Naive thymus-derived CD4-positive, alpha-beta T cell (primary cell): ENCODE results near the gene TNFSF12. TPM values are rescaled to one million over a fixed set of nuclear protein-coding genes. Genes with fewer than 3 reads are reported as not detected.
A peak's percentile ranks its signal among the peaks of the same experiment; 100 is the strongest.

Experiments used
- ATAC-seq: fragments of 150-1000 bp; cut with Tn5 transposase; 2 replicates; pipeline ENCODE4 v1.10.0; 2021; ENCODE audit warnings: mild to moderate bottlenecking, moderate library complexity
- CTCF ChIA-PET: fragments of 350-600 bp; sonication (Branson Sonifier 250); formaldehyde crosslinking; loops from one replicate; lab custom pipeline; 2021; ENCODE audit warnings: antibody characterized with exemption; lab: Charles Lee
- POLR2A ChIA-PET: fragments of 350-600 bp; sonication (Branson Sonifier 250); formaldehyde crosslinking; loops from one replicate; lab custom pipeline; 2021; ENCODE audit warnings: antibody characterized with exemption, inconsistent platforms; lab: Charles Lee
- DNase-seq, 9 donors: peaks; one replicate each; pipeline versions ENCODE4 v3.0.0 to v3.0.0-alpha.2; 2020 to 2022; ENCODE audit warnings: mixed read lengths in 1 of 9
- H3K27ac ChIP-seq: one replicate; pipeline ENCODE4 v1.7.0; 2013; ENCODE audit warnings: mild to moderate bottlenecking, low read depth, low read length, moderate library complexity
- H3K27me3 ChIP-seq, 2 donors: one replicate each; pipeline ENCODE4 v1.7.0; 2013; ENCODE audit warnings: low read length in 2 of 2, mild to moderate bottlenecking in 2 of 2, moderate library complexity in 2 of 2; ENCODE audit not compliant: control insufficient read depth in 2 of 2, insufficient read depth in 2 of 2
- H3K36me3 ChIP-seq, 3 experiments: 1 replicate in 2 of 3; 2 replicates in 1 of 3; pipeline ENCODE4 v1.7.0; 2013; ENCODE audit warnings: low read length in 3 of 3, mild to moderate bottlenecking in 3 of 3, moderate library complexity in 1 of 3; ENCODE audit not compliant: insufficient read depth in 3 of 3, control insufficient read depth in 2 of 3
- H3K4me1 ChIP-seq, 2 donors: one replicate each; pipeline ENCODE4 v1.7.0; 2013; ENCODE audit warnings: low read length in 2 of 2, mild to moderate bottlenecking in 2 of 2, moderate library complexity in 1 of 2; ENCODE audit not compliant: control insufficient read depth in 2 of 2, insufficient read depth in 2 of 2
- H3K4me3 ChIP-seq: 2 replicates; pipeline ENCODE4 v1.7.0; 2013; ENCODE audit warnings: mild to moderate bottlenecking, low read length
- H3K9me3 ChIP-seq, 3 experiments: 1 replicate in 2 of 3; 2 replicates in 1 of 3; pipeline ENCODE4 v1.7.0; 2013; ENCODE audit warnings: low read length in 3 of 3; ENCODE audit not compliant: control insufficient read depth in 2 of 3
- H3K27ac Mint-ChIP-seq, 9 donors: one replicate each; pipeline ENCODE4 v1.8.0; 2020 to 2022; ENCODE audit warnings: mixed read lengths in 9 of 9, mild to moderate bottlenecking in 8 of 9, moderate library complexity in 5 of 9, inconsistent platforms in 2 of 9
- H3K27me3 Mint-ChIP-seq, 5 donors: one replicate each; pipeline ENCODE4 v1.8.0; 2021 to 2022; ENCODE audit warnings: mixed read lengths in 5 of 5, mild to moderate bottlenecking in 1 of 5
- H3K36me3 Mint-ChIP-seq, 5 donors: one replicate each; pipeline ENCODE4 v1.8.0; 2020 to 2022; ENCODE audit warnings: mixed read lengths in 5 of 5, mild to moderate bottlenecking in 3 of 5, inconsistent platforms in 1 of 5
- H3K4me1 Mint-ChIP-seq, 7 donors: one replicate each; pipeline ENCODE4 v1.8.0; 2020 to 2022; ENCODE audit warnings: mixed read lengths in 7 of 7, mild to moderate bottlenecking in 3 of 7, inconsistent platforms in 1 of 7
- H3K4me3 Mint-ChIP-seq, 10 donors: one replicate each; pipeline ENCODE4 v1.8.0; 2020 to 2022; ENCODE audit warnings: mild to moderate bottlenecking in 10 of 10, mixed read lengths in 10 of 10, moderate library complexity in 6 of 10, inconsistent platforms in 2 of 10
- H3K9me3 Mint-ChIP-seq, 11 donors: one replicate each; pipeline ENCODE4 v1.8.0; 2020 to 2022; ENCODE audit warnings: mixed read lengths in 11 of 11, mild to moderate bottlenecking in 4 of 11, inconsistent platforms in 1 of 11, moderate library complexity in 1 of 11
- intact Hi-C, 2 donors: fragments of 100-400 bp; cut with micrococcal nuclease; formaldehyde crosslinking; loops; one replicate each; pipeline ENCODE4 v1.15.1; 2023
- polyA plus RNA-seq, 2 donors: library from polyadenylated mRNA; unstranded; fragments of 300-500 nt; fragmentation: Illumina TruSeq; gene quantifications; one replicate each; pipeline ENCODE4 v1.2.3, GENCODE V29; 2021
- total RNA-seq, 6 experiments: library from RNA in 5 of 6; stranded (reverse) in 5 of 6; gene quantifications; 1 replicate in 5 of 6; 2 replicates in 1 of 6; pipeline ENCODE4 v1.2.3 and lab custom pipeline; 2021 to 2026

Gene TNFSF12
- total and polyA plus RNA-seq, 7 experiments from 2014 or later, result 25.4 to 82.4 (median 36.1) TPM

- Histone ChIP-seq H3K27me3 (no peaks in the 10 kb centered on the region), H3K27ac (no peak overlapping the region), H3K36me3 (peaks cover 21 to 34% (median 25%) of the 10 kb centered on the region in 3 experiments), H3K4me3 (no peak overlapping the region), H3K4me1 (peaks cover 34 to 35% of the 10 kb centered on the region in 2 donors), H3K9me3 (no peaks in the 10 kb centered on the region)
- no peak for ATAC-seq
- Mint-ChIP-seq H3K4me3 (peak overlapping the region in 5 of 10 donors; percentile 28 to 51 (median 43)), H3K27me3 (no peaks in the 10 kb centered on the region), H3K4me1 (peaks cover 40 to 84% (median 72%) of the 10 kb centered on the region in 7 donors), H3K36me3 (peaks cover 0 to 39% (median 20%) of the 10 kb centered on the region in 5 donors), H3K9me3 (peaks cover 0 to 8% (median 0%) of the 10 kb centered on the region in 11 donors), H3K27ac (peak overlapping the region; percentile 48 to 90 (median 82))
- POLR2A ChIA-PET, result interaction anchor here (1.1 to 6.8 kb wide), 6 partner anchors 8 to 106 kb away, joined by 4 to 108 read pairs (median 12); partner anchors contain the start of genes FXR2, SOX15, TP53 and WRAP53
- CTCF ChIA-PET, result interaction anchor here (1.7 kb wide), 2 partner anchors 8 to 20 kb away, joined by 6 to 8 read pairs; partner anchors contain the start of gene SOX15
- peak in 1 of 9 donors; percentile 21 for DNase-seq
- intact Hi-C loops, result no loop called here
These were observed 32.0 kb downstream of the TNFSF12 start for GRCh38 chr17:7580604-7581575.

DNA sequence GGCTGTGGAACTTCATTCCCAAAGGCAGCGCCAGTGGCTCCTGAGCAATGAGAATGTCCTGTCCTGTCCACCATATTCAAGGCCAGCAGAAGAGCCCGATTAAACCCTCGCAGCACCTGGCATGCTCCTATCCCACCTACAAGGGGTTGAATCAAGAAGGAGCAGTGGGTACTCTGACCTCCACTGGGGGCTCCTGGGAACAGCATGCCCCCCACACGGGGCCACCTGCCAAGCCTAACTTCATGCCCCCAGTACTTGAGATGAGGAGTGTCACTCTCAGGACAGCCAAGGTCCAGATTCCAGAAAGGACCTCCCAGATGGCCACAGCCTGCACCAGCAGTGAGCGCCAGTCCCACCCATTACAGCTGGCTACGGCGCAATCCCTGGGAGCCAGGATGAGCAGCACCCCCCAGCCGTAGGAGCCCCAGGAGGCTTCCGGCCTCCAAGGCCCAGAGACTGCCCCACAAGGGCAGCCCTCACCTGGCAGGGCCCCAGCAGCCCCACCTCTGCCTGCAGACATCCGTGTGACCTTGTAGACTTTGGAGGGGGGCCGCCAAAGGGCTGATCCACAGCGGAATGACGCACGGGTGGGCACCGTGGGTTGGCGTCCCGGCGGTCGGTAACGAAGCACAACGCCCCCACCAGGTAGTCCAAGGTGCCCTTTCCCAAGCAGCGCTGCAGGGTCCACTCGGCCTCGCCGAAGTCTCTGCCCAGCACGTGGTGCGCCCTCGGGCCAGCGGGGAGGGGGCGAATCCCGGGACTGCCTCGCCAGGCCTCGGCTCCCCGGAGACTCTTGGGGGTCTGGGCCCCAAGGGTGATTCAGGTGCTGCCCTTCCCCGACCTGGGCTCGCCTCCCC lies 33.8 kb downstream of the TNFSF12 start:
- DNase-seq, result peak in 1 of 9 donors; percentile 24
- Histone ChIP-seq H3K27me3 (no peaks in the 10 kb centered on the region), H3K4me3 (peak overlapping the region; percentile 100), H3K27ac (peak overlapping the region; percentile 95), H3K9me3 (no peaks in the 10 kb centered on the region), H3K36me3 (peaks cover 7 to 29% (median 7%) of the 10 kb centered on the region in 3 experiments), H3K4me1 (peaks cover 28 to 35% of the 10 kb centered on the region in 2 donors)
- Mint-ChIP-seq H3K27me3 (no peaks in the 10 kb centered on the region), H3K27ac (peak overlapping the region; percentile 75 to 100 (median 98)), H3K9me3 (peaks cover 0 to 7% (median 0%) of the 10 kb centered on the region in 11 donors), H3K4me3 (peak overlapping the region; percentile 48 to 100 (median 81)), H3K4me1 (peaks cover 33 to 68% (median 62%) of the 10 kb centered on the region in 7 donors), H3K36me3 (peaks cover 2 to 25% (median 10%) of the 10 kb centered on the region in 5 donors)
- no peak for ATAC-seq
- ChIA-PET CTCF (interaction anchor here (0.6 to 2.8 kb wide), 9 partner anchors 22 to 511 kb away, joined by 3 to 18 read pairs (median 3); partner anchors contain the start of genes FXR2, SENP3 and TP53), POLR2A (interaction anchor here (1.2 to 6.8 kb wide), 13 partner anchors 9 to 547 kb away, joined by 3 to 108 read pairs (median 15); partner anchors contain the start of genes FXR2, GPS2, SENP3 and SLC16A13)
- intact Hi-C loops, result loop anchor here (1.0 kb wide), 6 partner anchors 9 to 106 kb away; partner anchors contain the start of genes FXR2 (in 1 of the 2), POLR2A (in 1 of the 2), SENP3 (in 1 of the 2) and WRAP53 (in 1 of the 2)

DNA sequence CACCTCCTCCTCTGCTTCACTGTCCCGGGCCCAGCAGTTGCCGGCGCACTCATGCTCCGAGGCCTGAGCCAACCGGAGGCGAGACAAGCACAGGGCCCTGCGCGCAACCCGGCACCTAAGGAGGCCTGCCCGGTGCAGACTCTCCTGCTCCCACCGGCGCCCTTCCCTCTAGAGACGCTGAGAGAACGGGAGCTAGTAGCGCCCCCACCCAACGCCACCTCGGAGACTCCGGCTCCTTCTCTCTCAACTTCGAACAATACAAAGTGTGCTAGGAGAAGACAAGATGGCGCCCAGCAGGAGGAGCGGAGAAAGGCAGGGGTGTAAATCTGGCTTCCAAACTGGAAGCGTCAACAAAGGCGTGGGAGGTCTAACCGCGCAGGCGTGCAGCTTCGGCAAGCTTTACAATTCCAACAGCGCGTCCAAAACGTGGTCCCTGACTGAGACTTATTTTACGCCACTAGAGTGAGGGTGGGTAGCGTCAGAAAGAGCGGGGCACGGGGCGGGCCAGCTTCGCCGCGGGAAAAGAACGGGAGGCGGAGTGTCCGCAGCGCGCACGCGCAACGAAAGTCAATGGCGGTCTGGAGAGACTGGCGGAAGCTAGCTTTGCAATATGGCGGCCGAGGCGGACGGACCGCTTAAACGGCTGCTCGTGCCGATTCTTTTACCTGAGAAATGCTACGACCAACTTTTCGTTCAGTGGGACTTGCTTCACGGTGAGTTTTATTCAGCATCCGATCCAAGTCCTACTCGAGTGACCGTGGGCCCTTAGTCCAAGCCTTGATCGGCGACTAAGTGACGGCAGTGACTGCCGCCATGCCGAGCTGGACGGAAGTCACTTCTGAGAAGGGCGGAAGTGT lies 34.6 kb downstream of the TNFSF12 start, which contains the start of gene MPDU1:
Gene MPDU1, plus strand, starts transcription at position 600 of the 857 bp plus-strand sequence. Its CDS starts 11 bp downstream, at position 611.
- Mint-ChIP-seq H3K9me3 (peaks cover 0 to 6% (median 0%) of the 10 kb centered on the region in 11 donors), H3K4me3 (peak within 1 kb of the TSS; percentile 89 to 100 (median 99)), H3K36me3 (peaks cover 0 to 19% (median 5%) of the 10 kb centered on the region in 5 donors), H3K27ac (peak within 1 kb of the TSS; percentile 98 to 100 (median 100)), H3K27me3 (no peaks in the 10 kb centered on the region), H3K4me1 (peaks cover 33 to 60% (median 55%) of the 10 kb centered on the region in 7 donors)
- DNase-seq (peak; percentile 89 to 98 (median 97)), ATAC-seq (peak; percentile 80)
- Histone ChIP-seq H3K36me3 (peaks cover 0 to 29% (median 5%) of the 10 kb centered on the region in 3 experiments), H3K9me3 (no peaks in the 10 kb centered on the region), H3K4me1 (peaks cover 28 to 35% of the 10 kb centered on the region in 2 donors), H3K27me3 (no peaks in the 10 kb centered on the region), H3K27ac (peak within 1 kb of the TSS; percentile 95), H3K4me3 (peak within 1 kb of the TSS; percentile 100)
- intact Hi-C loops, result loop anchor here (1.0 kb wide), 8 partner anchors 10 to 331 kb away; partner anchors contain the start of genes SENP3 (in 2 of the 2), ELP5 (in 1 of the 2), FXR2 (in 1 of the 2) and POLR2A (in 1 of the 2)
- POLR2A ChIA-PET, result interaction anchor here (0.6 to 6.8 kb wide), 29 partner anchors 10 to 573 kb away, joined by 3 to 108 read pairs (median 5); partner anchors contain the start of genes CTDNEP1, ELP5, FXR2 and GPS2
- CTCF ChIA-PET, result interaction anchor here (0.5 to 2.8 kb wide), 10 partner anchors 23 to 511 kb away, joined by 3 to 18 read pairs (median 4); partner anchors contain the start of genes FXR2, SENP3 and TP53

DNA sequence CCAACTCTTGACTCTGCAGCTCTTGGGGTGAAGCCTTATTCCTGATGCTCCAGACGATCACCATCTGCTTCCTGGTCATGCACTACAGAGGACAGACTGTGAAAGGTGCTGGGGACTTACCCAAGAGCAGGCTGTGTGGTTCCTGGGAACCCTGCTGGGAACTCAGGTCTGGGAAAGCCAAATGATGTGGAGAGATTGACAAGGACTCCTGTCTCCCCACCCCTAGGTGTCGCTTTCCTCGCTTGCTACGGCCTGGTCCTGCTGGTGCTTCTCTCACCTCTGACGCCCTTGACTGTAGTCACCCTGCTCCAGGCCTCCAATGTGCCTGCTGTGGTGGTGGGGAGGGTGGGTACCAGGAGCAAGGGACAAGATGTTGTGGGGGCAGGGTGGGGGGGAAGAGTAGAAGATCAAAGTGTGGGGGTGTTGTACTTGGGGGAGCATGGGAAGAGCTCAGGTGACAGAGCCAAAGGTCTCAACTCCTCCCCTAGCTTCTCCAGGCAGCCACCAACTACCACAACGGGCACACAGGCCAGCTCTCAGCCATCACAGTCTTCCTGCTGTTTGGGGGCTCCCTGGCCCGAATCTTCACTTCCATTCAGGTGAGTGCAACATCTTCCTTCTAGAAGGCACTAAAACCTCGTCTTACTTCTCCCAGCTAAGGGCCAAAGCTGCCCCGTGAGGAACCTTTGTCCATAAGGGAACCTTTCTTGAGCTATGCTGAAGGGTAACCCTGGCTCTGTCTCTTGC lies 38.0 kb downstream of the TNFSF12 start:
- peaks cover 0 to 40% (median 11%) of the 10 kb centered on the region in 3 experiments for H3K36me3 ChIP-seq
- H3K4me3 Mint-ChIP-seq, result peak overlapping the region in 2 of 10 donors; percentile 17 to 41
- no peak for ATAC-seq
- H3K4me1 ChIP-seq, result peaks cover 17 to 29% of the 10 kb centered on the region in 2 donors
- H3K9me3 Mint-ChIP-seq, result no peaks in the 10 kb centered on the region
- no peak overlapping the region for H3K27ac ChIP-seq
- DNase-seq, result no peak
- peaks cover 21 to 35% (median 28%) of the 10 kb centered on the region in 7 donors for H3K4me1 Mint-ChIP-seq
- H3K4me3 ChIP-seq, result no peak overlapping the region
- H3K27me3 ChIP-seq, result no peaks in the 10 kb centered on the region
- intact Hi-C loops, result no loop called here
- H3K9me3 ChIP-seq, result no peaks in the 10 kb centered on the region
- peak overlapping the region in 2 of 9 donors; percentile 8 to 38 for H3K27ac Mint-ChIP-seq
- ChIA-PET POLR2A (interaction anchor here (0.6 to 6.8 kb wide), 6 partner anchors 13 to 226 kb away, joined by 3 to 108 read pairs (median 4); partner anchors contain the start of genes FXR2 and WRAP53), CTCF (interaction anchor here (0.7 to 1.4 kb wide), 3 partner anchors 13 to 64 kb away, joined by 3 to 6 read pairs (median 4); no protein-coding TSS in a partner anchor)
- peaks cover 0 to 16% (median 3%) of the 10 kb centered on the region in 5 donors for H3K36me3 Mint-ChIP-seq
- no peaks in the 10 kb centered on the region for H3K27me3 Mint-ChIP-seq
